GM21737 (cell line): ENCODE results near the gene ANO7.

Experiments
- ATAC-seq: cut with Tn5 transposase; IDR thresholded peaks from one replicate; pipeline ENCODE4 v1.9.1; 2021; ENCODE audit warnings: mild to moderate bottlenecking, moderate library complexity; ENCODE audit not compliant: unreplicated experiment

The ANO7 gene

GRCh38 chr2:241225545-241225944 lies 37.1 kb downstream of the ANO7 start:
- ATAC-seq: no peak

- ATAC-seq: no peak
These were observed 37.5 kb downstream of the ANO7 start for GRCh38 chr2:241225983-241226382.

- ATAC-seq: no peak
These were observed 38.5 kb downstream of the ANO7 start for GRCh38 chr2:241226723-241227572.

GRCh38 chr2:241227594-241227993 lies 39.1 kb downstream of the ANO7 start:
- no peak for ATAC-seq

GRCh38 chr2:241228081-241228859 lies 39.8 kb downstream of the ANO7 start:
- ATAC-seq: no peak

- no peak for ATAC-seq
These were observed 40.5 kb downstream of the ANO7 start for GRCh38 chr2:241228860-241229516.

- ATAC-seq: no peak
These were observed 41.3 kb downstream of the ANO7 start for GRCh38 chr2:241229563-241230401.

- no peak for ATAC-seq
These were observed 42.0 kb downstream of the ANO7 start for GRCh38 chr2:241230435-241230834.

- ATAC-seq: no peak
These were observed 44.5 kb downstream of the ANO7 start for GRCh38 chr2:241232736-241233575.

- ATAC-seq: no peak
These were observed 45.8 kb downstream of the ANO7 start for GRCh38 chr2:241234066-241234790.

- no peak for ATAC-seq
These were observed 46.7 kb downstream of the ANO7 start for GRCh38 chr2:241234962-241235740.

- no peak for ATAC-seq
These were observed 47.5 kb downstream of the ANO7 start for GRCh38 chr2:241235859-241236593.

GRCh38 chr2:241237047-241237446 lies 48.6 kb downstream of the ANO7 start:
- ATAC-seq: no peak

GRCh38 chr2:241237949-241238371 lies 49.5 kb downstream of the ANO7 start:
- no peak for ATAC-seq

GRCh38 chr2:241238693-241239198 lies 50.3 kb downstream of the ANO7 start:
- no peak for ATAC-seq

GRCh38 chr2:241239552-241240202 lies 51.2 kb downstream of the ANO7 start:
- ATAC-seq: no peak
